Fibroblast of skin of left quadriceps (primary cell): Measurements from ENCODE around the gene MEAK7.

Experiments used
- DNase-seq, 2 experiments: peaks; one replicate each; pipeline ENCODE4 v3.0.0-alpha.2; 2013; ENCODE audit warnings: low read depth in 2 of 2

The MEAK7 gene

GRCh38 chr16:84489131-84489530, 15.3 kb downstream of the MEAK7 start:
- DNase-seq, result no peak

GRCh38 chr16:84487358-84487757, 17.1 kb downstream of the MEAK7 start:
- DNase-seq, result no peak

- no peak for DNase-seq
Measured at GRCh38 chr16:84486551-84487235, 17.8 kb downstream of the MEAK7 start.

- no peak for DNase-seq
Measured at GRCh38 chr16:84486126-84486525, 18.3 kb downstream of the MEAK7 start.

- no peak for DNase-seq
Measured at GRCh38 chr16:84485255-84486010, 19.0 kb downstream of the MEAK7 start.

GRCh38 chr16:84484579-84485254, 19.7 kb downstream of the MEAK7 start:
- no peak for DNase-seq

GRCh38 chr16:84483882-84484565, 20.4 kb downstream of the MEAK7 start:
- no peak for DNase-seq

GRCh38 chr16:84482951-84483881, 21.2 kb downstream of the MEAK7 start:
- no peak for DNase-seq

- DNase-seq, result no peak
Measured at GRCh38 chr16:84482001-84482891, 22.2 kb downstream of the MEAK7 start.

GRCh38 chr16:84481051-84481735, 23.3 kb downstream of the MEAK7 start:
- DNase-seq, result no peak

GRCh38 chr16:84479716-84480450, 24.6 kb downstream of the MEAK7 start:
- DNase-seq, result no peak

- peak; percentile 25 to 27 for DNase-seq
Measured at GRCh38 chr16:84478172-84478947, 26.1 kb downstream of the MEAK7 start.

- DNase-seq, result no peak
Measured at GRCh38 chr16:84477661-84478060, 26.8 kb downstream of the MEAK7 start.

GRCh38 chr16:84476401-84476800, 28.1 kb downstream of the MEAK7 start:
- DNase-seq, result no peak

GRCh38 chr16:84475643-84476240, 28.7 kb downstream of the MEAK7 start:
- DNase-seq, result no peak

GRCh38 chr16:84471966-84472365, 32.5 kb downstream of the MEAK7 start:
- no peak for DNase-seq

- DNase-seq, result no peak
Measured at GRCh38 chr16:84471316-84471715, 33.1 kb downstream of the MEAK7 start.

- DNase-seq, result no peak
Measured at GRCh38 chr16:84467709-84468108, 36.8 kb downstream of the MEAK7 start.
